Fibroblast of pulmonary artery (primary cell): ENCODE results near the gene ABCC3.

Experiments used
- DNase-seq: peaks from one replicate; pipeline ENCODE4 v3.0.0-alpha.2; 2010; ENCODE audit warnings: low read depth
- H3K4me3 ChIP-seq: replicated peaks from 2 replicates; pipeline ENCODE4 v1.5.1; 2011; ENCODE audit warnings: low read depth, mild to moderate bottlenecking, control low read depth, low read length, moderate library complexity
- CTCF ChIP-seq: IDR thresholded peaks from 2 replicates; pipeline ENCODE4 v1.5.1; 2011; ENCODE audit warnings: mild to moderate bottlenecking, control low read depth, low read length, inconsistent platforms; ENCODE audit errors: missing control alignments

The ABCC3 gene

GRCh38 chr17:50642722-50643656 is 8.3 kb downstream of the ABCC3 start:
- DNase-seq, result no peak
- H3K4me3 ChIP-seq, result no peak overlapping the region
- no peak for TF ChIP-seq CTCF

GRCh38 chr17:50645748-50646682 is 11.3 kb downstream of the ABCC3 start:
- no peak for DNase-seq
- no peak for TF ChIP-seq CTCF
- no peak overlapping the region for H3K4me3 ChIP-seq

- no peak for TF ChIP-seq CTCF
- DNase-seq, result no peak
- H3K4me3 ChIP-seq, result no peak overlapping the region
Observed at GRCh38 chr17:50647187-50647586, 12.5 kb downstream of the ABCC3 start.

GRCh38 chr17:50649042-50649908 is 14.6 kb downstream of the ABCC3 start:
- TF ChIP-seq CTCF, result no peak
- peak; percentile 23 for DNase-seq
- no peak overlapping the region for H3K4me3 ChIP-seq

- H3K4me3 ChIP-seq, result no peak overlapping the region
- TF ChIP-seq CTCF, result no peak
- DNase-seq, result no peak
Observed at GRCh38 chr17:50651661-50652060, 17.0 kb downstream of the ABCC3 start.

GRCh38 chr17:50653738-50654137 is 19.1 kb downstream of the ABCC3 start:
- no peak for DNase-seq
- no peak for TF ChIP-seq CTCF
- no peak overlapping the region for H3K4me3 ChIP-seq
